Panc1 (cell line): ENCODE results near the gene JAZF1. TPM values are rescaled to one million over a fixed set of nuclear protein-coding genes. Genes with fewer than 3 reads are reported as not detected.

Experiments used
- ATAC-seq: fragments of 200-7000 bp; cut with Tn5 transposase; 2 replicates; pipeline ENCODE4 v1.9.1; 2020; ENCODE audit warnings: mild to moderate bottlenecking, moderate library complexity
- BruUV-seq: library from RNA; stranded (reverse); fragments of 400-500 nt; replicated peaks from 2 replicates; lab custom pipeline; 2021; lab: Mats Ljungman, UMichigan
- CTCF ChIA-PET: fragments of 300-600 bp; sonication (Branson Sonifier 250); formaldehyde crosslinking; loops from one replicate; lab custom pipeline; 2022; ENCODE audit warnings: antibody characterized with exemption; lab: Charles Lee
- POLR2A ChIA-PET: fragments of 300-600 bp; sonication (Branson Sonifier 250); formaldehyde crosslinking; loops from one replicate; lab custom pipeline; 2022; ENCODE audit warnings: antibody characterized with exemption; lab: Charles Lee
- DNase-seq: peaks from one replicate; pipeline ENCODE4 v3.0.0-alpha.2; 2010; ENCODE audit warnings: low read depth, low spot score
- H3K27ac ChIP-seq: 2 replicates; pipeline ENCODE4 v1.5.1; 2011; ENCODE audit warnings: mild to moderate bottlenecking, low read length, inconsistent platforms
- H3K27me3 ChIP-seq: fragments of 200-500 bp; sonication (Bioruptor generic); 2 replicates; pipeline ENCODE4 v1.6.0; 2014; ENCODE audit warnings: low read length, inconsistent platforms; ENCODE audit not compliant: control insufficient read depth, insufficient read depth
- H3K36me3 ChIP-seq: fragments of 200-500 bp; sonication (Bioruptor generic); 2 replicates; pipeline ENCODE4 v1.5.1; 2014; ENCODE audit warnings: inconsistent platforms, mild to moderate bottlenecking, low read length, moderate library complexity; ENCODE audit not compliant: control insufficient read depth, insufficient read depth
- H3K4me1 ChIP-seq: 2 replicates; pipeline ENCODE4 v1.5.1; 2011; ENCODE audit warnings: inconsistent platforms, mild to moderate bottlenecking, low read length, moderate library complexity; ENCODE audit not compliant: control insufficient read depth, insufficient read depth
- H3K4me3 ChIP-seq, 2 experiments: 2 replicates each; pipeline ENCODE4 v1.5.1; 2011 to 2012; ENCODE audit warnings: low read depth in 2 of 2, low read length in 2 of 2, mild to moderate bottlenecking in 2 of 2, inconsistent platforms in 1 of 2, moderate library complexity in 1 of 2
- H3K9me3 ChIP-seq: fragments of 200-500 bp; sonication (Bioruptor generic); 2 replicates; pipeline ENCODE4 v1.5.1; 2014; ENCODE audit warnings: low read depth, mild to moderate bottlenecking, inconsistent platforms, low read length, moderate library complexity; ENCODE audit not compliant: control insufficient read depth, insufficient read depth
- POLR2AphosphoS5 ChIP-seq: IDR thresholded peaks from 2 replicates; pipeline ENCODE4 v1.6.1; 2012; ENCODE audit warnings: mild to moderate bottlenecking, low read depth, low read length, moderate library complexity
- SIN3A ChIP-seq: IDR thresholded peaks from 2 replicates; pipeline ENCODE4 v1.6.1; 2012; ENCODE audit warnings: low read depth, mild to moderate bottlenecking, low read length, moderate library complexity, borderline replicate concordance; ENCODE audit not compliant: insufficient read depth
- TCF7L2 ChIP-seq: IDR thresholded peaks from 2 replicates; pipeline ENCODE4 v1.6.1; 2011; ENCODE audit warnings: mild to moderate bottlenecking, low read depth, low read length, inconsistent platforms
- in situ Hi-C: cut with HindIII; loops from 2 replicates; pipeline ENCODE4 v1.10.0; 2016; ENCODE audit warnings: low sequenced_read_pairs, low pct_unique_long_range_greater_than_20kb
- intact Hi-C: fragments of 100-400 bp; cut with micrococcal nuclease; formaldehyde crosslinking; loops from one replicate; pipeline ENCODE4 v1.10.0; 2022; ENCODE audit not compliant: unreplicated experiment
- total RNA-seq: library from RNA; stranded (reverse); gene quantifications from one replicate; pipeline ENCODE4 v1.2.1, GENCODE V29; 2021; ENCODE audit not compliant: unreplicated experiment
- TF ChIP-seq, protein P1 (sequence below): fragments of 450-650 bp; IDR thresholded peaks from 2 replicates; pipeline ENCODE4 v1.5.1; 2017; ENCODE audit warnings: mild to moderate bottlenecking
- TF ChIP-seq, protein P2 (sequence below), 2 experiments: IDR thresholded peaks; 2 replicates each; pipeline ENCODE4 v1.6.1; 2011 to 2012; ENCODE audit warnings: low read depth in 2 of 2, control low read depth in 1 of 2, low read length in 1 of 2, mild to moderate bottlenecking in 1 of 2, moderate library complexity in 1 of 2; ENCODE audit not compliant: insufficient read depth in 1 of 2

The JAZF1 gene
- total RNA-seq, 1 experiment from 2014 or later, result 8.8 TPM

DNA sequence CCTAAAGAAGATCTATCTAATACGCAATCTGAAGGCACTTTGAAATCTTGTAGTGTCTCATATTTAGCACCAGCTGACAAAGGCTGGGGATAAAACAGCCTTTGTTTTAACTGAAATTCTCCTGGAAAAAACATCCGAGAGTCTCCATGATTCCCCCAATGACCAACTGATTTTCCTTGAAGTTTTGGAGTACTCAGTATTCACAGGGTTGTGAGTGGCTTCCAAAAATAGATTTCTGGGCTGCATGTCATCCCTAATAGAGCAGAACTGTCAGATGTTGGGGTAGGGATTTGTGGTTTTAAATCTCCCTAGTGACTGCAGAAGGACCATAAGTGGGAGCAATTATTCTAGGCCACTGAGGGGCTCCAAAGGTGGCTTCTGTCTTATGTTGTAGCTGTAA lies 234.2 kb downstream of the JAZF1 start:
- H3K9me3 ChIP-seq, result no peaks in the 10 kb centered on the region
- H3K4me3 ChIP-seq, result no peak overlapping the region
- CTCF ChIA-PET, result no interaction called here
- in situ Hi-C loops (no loop called here), intact Hi-C loops (no loop called here)
- BruUV-seq, result no TSS peak
- DNase-seq, result no peak
- TF ChIP-seq, protein P1, sequence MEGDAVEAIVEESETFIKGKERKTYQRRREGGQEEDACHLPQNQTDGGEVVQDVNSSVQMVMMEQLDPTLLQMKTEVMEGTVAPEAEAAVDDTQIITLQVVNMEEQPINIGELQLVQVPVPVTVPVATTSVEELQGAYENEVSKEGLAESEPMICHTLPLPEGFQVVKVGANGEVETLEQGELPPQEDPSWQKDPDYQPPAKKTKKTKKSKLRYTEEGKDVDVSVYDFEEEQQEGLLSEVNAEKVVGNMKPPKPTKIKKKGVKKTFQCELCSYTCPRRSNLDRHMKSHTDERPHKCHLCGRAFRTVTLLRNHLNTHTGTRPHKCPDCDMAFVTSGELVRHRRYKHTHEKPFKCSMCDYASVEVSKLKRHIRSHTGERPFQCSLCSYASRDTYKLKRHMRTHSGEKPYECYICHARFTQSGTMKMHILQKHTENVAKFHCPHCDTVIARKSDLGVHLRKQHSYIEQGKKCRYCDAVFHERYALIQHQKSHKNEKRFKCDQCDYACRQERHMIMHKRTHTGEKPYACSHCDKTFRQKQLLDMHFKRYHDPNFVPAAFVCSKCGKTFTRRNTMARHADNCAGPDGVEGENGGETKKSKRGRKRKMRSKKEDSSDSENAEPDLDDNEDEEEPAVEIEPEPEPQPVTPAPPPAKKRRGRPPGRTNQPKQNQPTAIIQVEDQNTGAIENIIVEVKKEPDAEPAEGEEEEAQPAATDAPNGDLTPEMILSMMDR, result no peak
- TF ChIP-seq TCF7L2 (no peak), POLR2AphosphoS5 (no peak), SIN3A (no peak)
- TF ChIP-seq, protein P2, sequence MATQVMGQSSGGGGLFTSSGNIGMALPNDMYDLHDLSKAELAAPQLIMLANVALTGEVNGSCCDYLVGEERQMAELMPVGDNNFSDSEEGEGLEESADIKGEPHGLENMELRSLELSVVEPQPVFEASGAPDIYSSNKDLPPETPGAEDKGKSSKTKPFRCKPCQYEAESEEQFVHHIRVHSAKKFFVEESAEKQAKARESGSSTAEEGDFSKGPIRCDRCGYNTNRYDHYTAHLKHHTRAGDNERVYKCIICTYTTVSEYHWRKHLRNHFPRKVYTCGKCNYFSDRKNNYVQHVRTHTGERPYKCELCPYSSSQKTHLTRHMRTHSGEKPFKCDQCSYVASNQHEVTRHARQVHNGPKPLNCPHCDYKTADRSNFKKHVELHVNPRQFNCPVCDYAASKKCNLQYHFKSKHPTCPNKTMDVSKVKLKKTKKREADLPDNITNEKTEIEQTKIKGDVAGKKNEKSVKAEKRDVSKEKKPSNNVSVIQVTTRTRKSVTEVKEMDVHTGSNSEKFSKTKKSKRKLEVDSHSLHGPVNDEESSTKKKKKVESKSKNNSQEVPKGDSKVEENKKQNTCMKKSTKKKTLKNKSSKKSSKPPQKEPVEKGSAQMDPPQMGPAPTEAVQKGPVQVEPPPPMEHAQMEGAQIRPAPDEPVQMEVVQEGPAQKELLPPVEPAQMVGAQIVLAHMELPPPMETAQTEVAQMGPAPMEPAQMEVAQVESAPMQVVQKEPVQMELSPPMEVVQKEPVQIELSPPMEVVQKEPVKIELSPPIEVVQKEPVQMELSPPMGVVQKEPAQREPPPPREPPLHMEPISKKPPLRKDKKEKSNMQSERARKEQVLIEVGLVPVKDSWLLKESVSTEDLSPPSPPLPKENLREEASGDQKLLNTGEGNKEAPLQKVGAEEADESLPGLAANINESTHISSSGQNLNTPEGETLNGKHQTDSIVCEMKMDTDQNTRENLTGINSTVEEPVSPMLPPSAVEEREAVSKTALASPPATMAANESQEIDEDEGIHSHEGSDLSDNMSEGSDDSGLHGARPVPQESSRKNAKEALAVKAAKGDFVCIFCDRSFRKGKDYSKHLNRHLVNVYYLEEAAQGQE (IDR thresholded peaks at IDR 0.05; ENCODE audit: insufficient read depth in 1 of 2, low read depth in 2 of 2, low read length in 1 of 2), result no peak
- H3K27me3 ChIP-seq, result no peaks in the 10 kb centered on the region
- no peak for ATAC-seq
- POLR2A ChIA-PET, result no interaction called here
- H3K27ac ChIP-seq, result no peak overlapping the region
- no peaks in the 10 kb centered on the region for H3K36me3 ChIP-seq
- no peaks in the 10 kb centered on the region; the same call in 1 of the 2 replicates for H3K4me1 ChIP-seq

DNA sequence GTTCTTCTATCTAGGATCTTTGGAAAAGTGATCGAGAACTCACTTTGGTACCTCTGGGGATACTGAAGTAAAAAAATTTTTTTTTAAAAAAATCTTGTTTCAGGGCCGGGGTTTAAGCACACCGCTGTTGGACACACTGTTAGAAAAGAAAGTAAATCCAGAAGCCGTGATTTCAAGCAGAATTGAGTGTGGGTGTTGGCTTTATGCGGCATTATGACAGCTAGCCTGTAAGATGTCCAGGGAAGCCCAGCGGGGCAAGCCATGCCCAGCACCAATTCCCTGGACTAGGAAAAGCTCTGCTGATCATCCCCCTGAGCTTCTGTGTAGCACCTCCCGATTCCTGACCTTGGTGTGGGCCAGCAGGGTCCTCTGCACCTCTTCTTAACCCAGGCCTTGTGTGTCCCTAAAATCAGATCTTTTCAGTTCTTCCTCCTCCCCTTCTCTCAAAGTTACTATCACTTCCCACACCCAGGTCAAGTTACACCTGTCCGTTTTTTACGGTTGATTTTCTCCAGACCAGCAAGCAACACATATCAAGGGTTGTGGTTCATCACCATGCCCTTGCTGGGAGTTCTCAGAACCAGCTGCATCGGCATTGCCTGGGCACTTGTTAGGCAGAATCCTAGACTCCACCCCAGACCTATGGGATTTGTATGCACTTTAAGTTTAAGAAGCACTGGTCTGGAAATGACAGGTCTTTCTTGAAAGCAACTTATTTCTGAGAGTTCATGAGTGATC lies 235.4 kb downstream of the JAZF1 start:
- ATAC-seq, result no peak
- Histone ChIP-seq H3K4me3 (no peak overlapping the region), H3K36me3 (no peaks in the 10 kb centered on the region), H3K9me3 (no peaks in the 10 kb centered on the region), H3K27me3 (no peaks in the 10 kb centered on the region), H3K27ac (no peak overlapping the region), H3K4me1 (no peaks in the 10 kb centered on the region; the same call in 1 of the 2 replicates)
- ChIA-PET POLR2A (no interaction called here), CTCF (no interaction called here)
- no TSS peak for BruUV-seq
- in situ Hi-C loops (no loop called here), intact Hi-C loops (no loop called here)
- TF ChIP-seq, protein P2 (IDR thresholded peaks at IDR 0.05; ENCODE audit: insufficient read depth in 1 of 2, low read depth in 2 of 2, low read length in 1 of 2), result no peak
- no peak for TF ChIP-seq POLR2AphosphoS5
- TF ChIP-seq, protein P1, result no peak
- TF ChIP-seq TCF7L2, result no peak
- TF ChIP-seq SIN3A, result no peak
- no peak for DNase-seq
